ENCODE measurements around the gene COPS8.

DNA sequence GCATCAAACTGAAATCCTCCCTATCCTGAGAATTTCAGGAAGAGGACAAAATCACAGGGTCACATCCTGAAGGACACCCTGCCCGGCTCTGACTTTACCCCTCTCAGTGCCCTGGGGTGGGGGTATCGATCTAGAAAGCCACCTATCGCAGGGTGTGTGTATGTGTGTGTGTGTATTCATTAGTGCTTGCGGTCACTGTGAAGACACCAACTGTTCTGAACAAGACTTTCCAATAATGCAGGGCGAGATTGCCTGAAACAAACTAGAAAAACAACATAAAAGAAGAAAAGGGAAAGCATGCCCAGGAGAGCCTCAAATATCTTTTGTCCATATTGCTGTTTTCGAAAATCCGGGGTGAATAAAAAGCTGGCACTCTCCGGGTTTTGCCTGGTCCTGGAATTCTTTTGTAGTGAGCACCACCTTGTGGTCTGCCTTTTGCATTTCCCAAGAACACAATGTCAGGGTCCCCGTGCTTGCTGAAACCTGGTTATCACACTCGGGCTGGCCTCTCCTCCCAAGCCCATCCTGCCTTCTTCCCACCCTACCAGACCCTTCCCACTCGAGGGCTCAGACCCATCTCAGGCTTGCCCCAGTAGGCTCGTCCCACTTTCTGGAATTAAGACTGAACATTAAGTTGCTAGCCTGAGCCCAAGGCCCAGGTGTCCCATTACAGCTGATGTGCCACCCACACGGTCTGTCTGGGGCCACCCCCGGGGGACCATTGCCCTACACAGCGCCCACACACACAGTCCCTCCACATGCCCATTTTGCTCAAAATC is 25.0 kb upstream of the COPS8 start:
- TF ChIP-seq GLIS1 (tag by site-specific recombination; IDR thresholded peaks at IDR 0.05) = peak; percentile 54
- TF ChIP-seq, protein P1, sequence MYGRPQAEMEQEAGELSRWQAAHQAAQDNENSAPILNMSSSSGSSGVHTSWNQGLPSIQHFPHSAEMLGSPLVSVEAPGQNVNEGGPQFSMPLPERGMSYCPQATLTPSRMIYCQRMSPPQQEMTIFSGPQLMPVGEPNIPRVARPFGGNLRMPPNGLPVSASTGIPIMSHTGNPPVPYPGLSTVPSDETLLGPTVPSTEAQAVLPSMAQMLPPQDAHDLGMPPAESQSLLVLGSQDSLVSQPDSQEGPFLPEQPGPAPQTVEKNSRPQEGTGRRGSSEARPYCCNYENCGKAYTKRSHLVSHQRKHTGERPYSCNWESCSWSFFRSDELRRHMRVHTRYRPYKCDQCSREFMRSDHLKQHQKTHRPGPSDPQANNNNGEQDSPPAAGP (tag by site-specific recombination; IDR thresholded peaks at IDR 0.05) = no peak
